Endothelial cell of umbilical vein (primary cell): ENCODE data around the gene SREBF1. TPM values are rescaled to one million over a fixed set of nuclear protein-coding genes. Genes with fewer than 3 reads are reported as not detected.

ENCODE experiments used
- BruUV-seq: library from RNA; stranded (reverse); fragments of 400-500 nt; replicated peaks from 2 replicates; lab custom pipeline; 2021; lab: Mats Ljungman, UMichigan
- CTCF ChIA-PET: fragments of 300-600, 350-600 bp; sonication (Branson Sonifier 250); formaldehyde crosslinking; loops from one replicate; lab custom pipeline; 2021; ENCODE audit warnings: antibody characterized with exemption, inconsistent platforms; lab: Charles Lee
- POLR2A ChIA-PET: fragments of 300-600, 350-600 bp; sonication (Branson Sonifier 250); formaldehyde crosslinking; loops from one replicate; lab custom pipeline; 2021; ENCODE audit warnings: antibody characterized with exemption, inconsistent platforms; lab: Charles Lee
- DNase-seq: peaks from one replicate; pipeline ENCODE4 v3.0.0-alpha.2; 2011; ENCODE audit warnings: low read depth, low spot score
- FAIRE-seq: peaks from 2 replicates; lab custom pipeline; 2011; peaks lifted over from hg19 to GRCh38; lab: Jason Lieb, UNC
- H2AFZ ChIP-seq: 2 replicates; pipeline ENCODE4 v1.6.0; 2012; ENCODE audit warnings: low read depth, low read length, control low read depth, inconsistent platforms
- H3K27ac ChIP-seq: 2 replicates; pipeline ENCODE4 v1.5.1; 2011; ENCODE audit warnings: low read depth, mild to moderate bottlenecking, control low read depth, low read length, moderate library complexity; ENCODE audit not compliant: insufficient read depth
- H3K27me3 ChIP-seq, 2 experiments: 2 replicates each; pipeline versions ENCODE4 v1.6.0 to v1.6.1; 2011; ENCODE audit warnings: low read length in 2 of 2, mixed read lengths in 1 of 2; ENCODE audit not compliant: control insufficient read depth in 2 of 2, insufficient read depth in 2 of 2
- H3K36me3 ChIP-seq, 2 experiments: 2 replicates in 1 of 2; 3 replicates in 1 of 2; pipeline ENCODE4 v1.5.1; 2011; ENCODE audit warnings: low read length in 2 of 2, mild to moderate bottlenecking in 1 of 2, moderate library complexity in 1 of 2; ENCODE audit not compliant: control insufficient read depth in 2 of 2, insufficient read depth in 2 of 2; ENCODE audit errors: extremely low read depth in 1 of 2
- H3K4me1 ChIP-seq: 3 replicates; pipeline ENCODE4 v1.5.1; 2011; ENCODE audit warnings: mild to moderate bottlenecking, low read length; ENCODE audit not compliant: control insufficient read depth, insufficient read depth; ENCODE audit errors: extremely low read depth
- H3K4me2 ChIP-seq: 2 replicates; pipeline ENCODE4 v1.6.1; 2011; ENCODE audit warnings: low read length, control low read depth, mixed read lengths; ENCODE audit not compliant: insufficient read depth
- H3K4me3 ChIP-seq, 3 experiments: fragments of 200-600 bp in 1 of 3; sonication (generic), shearing (Covaris generic) in 1 of 3; replicated peaks in 1 of 3; 2 replicates each; pipeline ENCODE4 v1.5.1; 2011 to 2016; ENCODE audit warnings: control low read depth in 3 of 3, low read length in 3 of 3, mild to moderate bottlenecking in 2 of 3, inconsistent platforms in 1 of 3, low read depth in 1 of 3, moderate library complexity in 1 of 3; ENCODE audit not compliant: insufficient read depth in 1 of 3
- H3K79me2 ChIP-seq: 2 replicates; pipeline ENCODE4 v1.6.0; 2012; ENCODE audit warnings: low read length, inconsistent platforms; ENCODE audit not compliant: control insufficient read depth, insufficient read depth
- H3K9ac ChIP-seq: replicated peaks from 2 replicates; pipeline ENCODE3; 2011; ENCODE audit warnings: low read length, control low read depth; ENCODE audit not compliant: insufficient read depth; ENCODE audit errors: extremely low read depth
- H3K9me1 ChIP-seq: replicated peaks from 3 replicates; pipeline ENCODE4 v1.6.0; 2011; ENCODE audit warnings: mild to moderate bottlenecking, low read length; ENCODE audit not compliant: control insufficient read depth, insufficient read depth; ENCODE audit errors: extremely low read depth
- H3K9me3 ChIP-seq: replicated peaks from 2 replicates; pipeline ENCODE4 v1.5.1; 2012; ENCODE audit warnings: low read length, inconsistent platforms; ENCODE audit not compliant: control insufficient read depth, insufficient read depth
- H4K20me1 ChIP-seq: replicated peaks from 2 replicates; pipeline ENCODE3; 2011; ENCODE audit warnings: mild to moderate bottlenecking, low read length; ENCODE audit not compliant: control insufficient read depth, insufficient read depth; ENCODE audit errors: extremely low read depth
- EZH2 ChIP-seq: IDR thresholded peaks from 2 replicates; pipeline ENCODE4 v1.6.1; 2012; ENCODE audit warnings: borderline replicate concordance, low read depth, mild to moderate bottlenecking, moderate library complexity, low read length, inconsistent platforms; ENCODE audit not compliant: severe bottlenecking
- FOS ChIP-seq: IDR thresholded peaks from 2 replicates; pipeline ENCODE4 v1.6.1; 2011; ENCODE audit warnings: mild to moderate bottlenecking, low read length, moderate library complexity, borderline replicate concordance; ENCODE audit not compliant: insufficient read depth
- GATA2 ChIP-seq: IDR thresholded peaks from 2 replicates; pipeline ENCODE4 v1.7.0; 2011; ENCODE audit warnings: low read depth, mild to moderate bottlenecking, moderate library complexity, mixed read lengths, low read length; ENCODE audit not compliant: insufficient read length, insufficient read depth
- JUN ChIP-seq: IDR thresholded peaks from 2 replicates; pipeline ENCODE4 v1.6.1; 2011; ENCODE audit warnings: borderline replicate concordance, low read depth; ENCODE audit not compliant: insufficient read length, insufficient read depth
- MYC ChIP-seq: IDR thresholded peaks from one replicate; pipeline ENCODE4 v1.6.1; 2011; ENCODE audit warnings: mild to moderate bottlenecking, low read depth, low read length
- POLR2A ChIP-seq: IDR thresholded peaks from 2 replicates; pipeline ENCODE4 v1.6.1; 2012; ENCODE audit warnings: low read depth, mild to moderate bottlenecking, control low read depth, low read length
- POLR2AphosphoS5 ChIP-seq: IDR thresholded peaks from 2 replicates; pipeline ENCODE4 v1.6.1; 2012; ENCODE audit warnings: low read depth, mild to moderate bottlenecking, control low read depth, low read length, moderate library complexity; ENCODE audit not compliant: insufficient read depth
- dilution Hi-C: fragments of 300-500 bp; cut with MboI; formaldehyde crosslinking; loops from one replicate; pipeline ENCODE4 v1.15.0; 2019; ENCODE audit warnings: low sequenced_read_pairs; ENCODE audit not compliant: extremely low pct_ligation_motif_present
- intact Hi-C: fragments of 100-400 bp; cut with micrococcal nuclease; formaldehyde crosslinking; loops from one replicate; pipeline ENCODE4 v1.10.0; 2022
- polyA plus RNA-seq, 4 experiments: library from polyadenylated mRNA; depleted of rRNA in 3 of 4; stranded (reverse) in 3 of 4; unstranded in 1 of 4; fragments of >200 nt; gene quantifications; 2 replicates each; pipeline versions ENCODE4 v1.2.1 to v1.2.3, GENCODE V29; 2011 to 2012; ENCODE audit warnings: missing spikeins in 1 of 4
- total RNA-seq: library from RNA; stranded (reverse); gene quantifications from 2 replicates; pipeline ENCODE4 v1.2.3, GENCODE V29; 2021
- TF ChIP-seq, protein P1 (sequence below): IDR thresholded peaks from 2 replicates; pipeline ENCODE4 v1.6.1; 2011; ENCODE audit not compliant: insufficient read depth, insufficient read length
- TF ChIP-seq, protein P2 (sequence below), 2 donors: IDR thresholded peaks; 1 replicate in 1 of 2; 2 replicates in 1 of 2; pipeline ENCODE4 v1.5.1; 2011; ENCODE audit warnings: low read length in 2 of 2, mild to moderate bottlenecking in 2 of 2, moderate library complexity in 2 of 2, control low read depth in 1 of 2, inconsistent platforms in 1 of 2, low read depth in 1 of 2; ENCODE audit not compliant: insufficient read depth in 1 of 2; ENCODE audit errors: extremely low read depth in 1 of 2

Gene SREBF1
- total and polyA plus RNA-seq, 2 donors (not counting 3 experiments of a cell fraction or from before 2014, with no cell fraction given) = 50.4 to 109 TPM

DNA sequence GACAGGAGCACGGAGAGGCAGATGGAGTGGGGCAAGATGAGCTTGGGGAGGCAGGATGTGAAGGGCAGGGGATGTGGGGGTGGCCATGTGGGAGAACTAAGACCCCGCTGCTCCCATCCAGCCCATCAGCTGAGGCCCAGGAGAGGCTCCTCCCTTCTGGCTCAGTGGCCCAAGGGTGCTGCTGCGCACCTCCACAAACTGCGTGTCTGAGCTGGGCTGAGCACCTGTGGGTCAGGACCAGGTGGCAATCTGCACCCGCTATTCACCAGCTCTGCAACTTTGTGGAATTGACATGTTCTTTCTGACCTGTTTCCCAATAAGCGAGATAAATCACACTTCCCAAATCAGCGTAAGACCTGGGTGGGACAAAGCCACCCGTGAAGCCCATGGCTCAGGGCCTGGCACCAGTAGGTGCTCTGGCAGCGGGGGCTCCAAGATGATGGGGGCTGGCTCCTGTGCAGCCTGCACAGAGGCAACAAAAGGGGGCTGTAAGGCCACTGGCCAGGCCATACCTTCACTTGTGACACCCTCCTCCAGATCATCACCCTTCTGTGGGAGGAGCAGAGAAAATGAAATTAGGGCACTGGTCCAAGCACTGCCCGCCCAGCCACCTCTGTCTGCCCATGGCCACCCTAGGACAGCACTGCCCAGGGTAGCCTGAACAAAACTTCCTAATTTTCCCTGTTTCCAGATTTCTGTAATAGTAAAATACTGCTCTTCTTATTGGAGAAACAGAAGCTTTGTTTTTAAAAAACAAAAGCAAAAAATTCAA is 11.7 kb upstream of the SREBF1 start:
- Histone ChIP-seq H2AFZ (no peak overlapping the region), H4K20me1 (no peaks in the 10 kb centered on the region), H3K9ac (no peak overlapping the region), H3K9me1 (no peaks in the 10 kb centered on the region), H3K36me3 (peaks cover 0 to 7% of the 10 kb centered on the region in 2 experiments), H3K4me3 (no peak overlapping the region), H3K4me1 (peaks cover 7% of the 10 kb centered on the region), H3K9me3 (no peaks in the 10 kb centered on the region), H3K27me3 (no peaks in the 10 kb centered on the region), H3K79me2 (no peaks in the 10 kb centered on the region), H3K4me2 (no peak overlapping the region), H3K27ac (no peak overlapping the region)
- ChIA-PET POLR2A (interaction anchor here (0.9 kb wide), 1 partner anchor 12 kb away, joined by 3 read pairs; the partner anchor contains the start of gene SREBF1), CTCF (interaction anchor here (1.0 to 4.9 kb wide), 2 partner anchors 12 to 28 kb away, joined by 3 to 23 read pairs; no protein-coding TSS in a partner anchor)
- intact Hi-C loops = no loop called here
- TF ChIP-seq POLR2AphosphoS5 (no peak), POLR2A (no peak), EZH2 (no peak), MYC (no peak), GATA2 (no peak), FOS (no peak), JUN (no peak)
- TF ChIP-seq, protein P1, sequence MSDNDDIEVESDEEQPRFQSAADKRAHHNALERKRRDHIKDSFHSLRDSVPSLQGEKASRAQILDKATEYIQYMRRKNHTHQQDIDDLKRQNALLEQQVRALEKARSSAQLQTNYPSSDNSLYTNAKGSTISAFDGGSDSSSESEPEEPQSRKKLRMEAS = no peak
- TF ChIP-seq, protein P2, sequence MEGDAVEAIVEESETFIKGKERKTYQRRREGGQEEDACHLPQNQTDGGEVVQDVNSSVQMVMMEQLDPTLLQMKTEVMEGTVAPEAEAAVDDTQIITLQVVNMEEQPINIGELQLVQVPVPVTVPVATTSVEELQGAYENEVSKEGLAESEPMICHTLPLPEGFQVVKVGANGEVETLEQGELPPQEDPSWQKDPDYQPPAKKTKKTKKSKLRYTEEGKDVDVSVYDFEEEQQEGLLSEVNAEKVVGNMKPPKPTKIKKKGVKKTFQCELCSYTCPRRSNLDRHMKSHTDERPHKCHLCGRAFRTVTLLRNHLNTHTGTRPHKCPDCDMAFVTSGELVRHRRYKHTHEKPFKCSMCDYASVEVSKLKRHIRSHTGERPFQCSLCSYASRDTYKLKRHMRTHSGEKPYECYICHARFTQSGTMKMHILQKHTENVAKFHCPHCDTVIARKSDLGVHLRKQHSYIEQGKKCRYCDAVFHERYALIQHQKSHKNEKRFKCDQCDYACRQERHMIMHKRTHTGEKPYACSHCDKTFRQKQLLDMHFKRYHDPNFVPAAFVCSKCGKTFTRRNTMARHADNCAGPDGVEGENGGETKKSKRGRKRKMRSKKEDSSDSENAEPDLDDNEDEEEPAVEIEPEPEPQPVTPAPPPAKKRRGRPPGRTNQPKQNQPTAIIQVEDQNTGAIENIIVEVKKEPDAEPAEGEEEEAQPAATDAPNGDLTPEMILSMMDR (IDR thresholded peaks at IDR 0.05; ENCODE audit: extremely low read depth in 1 of 2, insufficient read depth in 1 of 2, low read depth in 1 of 2, low read length in 2 of 2) = no peak
- DNase-seq = no peak
- BruUV-seq = no TSS peak
- FAIRE-seq = no peak
- dilution Hi-C loops = no loop called here
